Panc1 (cell line): Measurements from ENCODE around the gene MAPKBP1. TPM values are rescaled to one million over a fixed set of nuclear protein-coding genes. Genes with fewer than 3 reads are reported as not detected.

Experiments
- ATAC-seq: fragments of 200-7000 bp; cut with Tn5 transposase; 2 replicates; pipeline ENCODE4 v1.9.1; 2020; ENCODE audit warnings: mild to moderate bottlenecking, moderate library complexity
- BruUV-seq: library from RNA; stranded (reverse); fragments of 400-500 nt; replicated peaks from 2 replicates; lab custom pipeline; 2021; lab: Mats Ljungman, UMichigan
- CTCF ChIA-PET: fragments of 300-600 bp; sonication (Branson Sonifier 250); formaldehyde crosslinking; loops from one replicate; lab custom pipeline; 2022; ENCODE audit warnings: antibody characterized with exemption; lab: Charles Lee
- POLR2A ChIA-PET: fragments of 300-600 bp; sonication (Branson Sonifier 250); formaldehyde crosslinking; loops from one replicate; lab custom pipeline; 2022; ENCODE audit warnings: antibody characterized with exemption; lab: Charles Lee
- DNase-seq: peaks from one replicate; pipeline ENCODE4 v3.0.0-alpha.2; 2010; ENCODE audit warnings: low read depth, low spot score
- H3K27ac ChIP-seq: 2 replicates; pipeline ENCODE4 v1.5.1; 2011; ENCODE audit warnings: mild to moderate bottlenecking, low read length, inconsistent platforms
- H3K27me3 ChIP-seq: fragments of 200-500 bp; sonication (Bioruptor generic); 2 replicates; pipeline ENCODE4 v1.6.0; 2014; ENCODE audit warnings: low read length, inconsistent platforms; ENCODE audit not compliant: control insufficient read depth, insufficient read depth
- H3K36me3 ChIP-seq: fragments of 200-500 bp; sonication (Bioruptor generic); 2 replicates; pipeline ENCODE4 v1.5.1; 2014; ENCODE audit warnings: inconsistent platforms, mild to moderate bottlenecking, low read length, moderate library complexity; ENCODE audit not compliant: control insufficient read depth, insufficient read depth
- H3K4me1 ChIP-seq: 2 replicates; pipeline ENCODE4 v1.5.1; 2011; ENCODE audit warnings: inconsistent platforms, mild to moderate bottlenecking, low read length, moderate library complexity; ENCODE audit not compliant: control insufficient read depth, insufficient read depth
- H3K4me3 ChIP-seq, 2 experiments: 2 replicates each; pipeline ENCODE4 v1.5.1; 2011 to 2012; ENCODE audit warnings: low read depth in 2 of 2, low read length in 2 of 2, mild to moderate bottlenecking in 2 of 2, inconsistent platforms in 1 of 2, moderate library complexity in 1 of 2
- H3K9me3 ChIP-seq: fragments of 200-500 bp; sonication (Bioruptor generic); 2 replicates; pipeline ENCODE4 v1.5.1; 2014; ENCODE audit warnings: low read depth, mild to moderate bottlenecking, inconsistent platforms, low read length, moderate library complexity; ENCODE audit not compliant: control insufficient read depth, insufficient read depth
- POLR2AphosphoS5 ChIP-seq: IDR thresholded peaks from 2 replicates; pipeline ENCODE4 v1.6.1; 2012; ENCODE audit warnings: mild to moderate bottlenecking, low read depth, low read length, moderate library complexity
- SIN3A ChIP-seq: IDR thresholded peaks from 2 replicates; pipeline ENCODE4 v1.6.1; 2012; ENCODE audit warnings: low read depth, mild to moderate bottlenecking, low read length, moderate library complexity, borderline replicate concordance; ENCODE audit not compliant: insufficient read depth
- TCF7L2 ChIP-seq: IDR thresholded peaks from 2 replicates; pipeline ENCODE4 v1.6.1; 2011; ENCODE audit warnings: mild to moderate bottlenecking, low read depth, low read length, inconsistent platforms
- in situ Hi-C: cut with HindIII; loops from 2 replicates; pipeline ENCODE4 v1.10.0; 2016; ENCODE audit warnings: low sequenced_read_pairs, low pct_unique_long_range_greater_than_20kb
- intact Hi-C: fragments of 100-400 bp; cut with micrococcal nuclease; formaldehyde crosslinking; loops from one replicate; pipeline ENCODE4 v1.10.0; 2022; ENCODE audit not compliant: unreplicated experiment
- total RNA-seq: library from RNA; stranded (reverse); gene quantifications from one replicate; pipeline ENCODE4 v1.2.1, GENCODE V29; 2021; ENCODE audit not compliant: unreplicated experiment
- TF ChIP-seq, protein P1 (sequence below): fragments of 450-650 bp; IDR thresholded peaks from 2 replicates; pipeline ENCODE4 v1.5.1; 2017; ENCODE audit warnings: mild to moderate bottlenecking
- TF ChIP-seq, protein P2 (sequence below), 2 experiments: IDR thresholded peaks; 2 replicates each; pipeline ENCODE4 v1.6.1; 2011 to 2012; ENCODE audit warnings: low read depth in 2 of 2, control low read depth in 1 of 2, low read length in 1 of 2, mild to moderate bottlenecking in 1 of 2, moderate library complexity in 1 of 2; ENCODE audit not compliant: insufficient read depth in 1 of 2

MAPKBP1 gene
- total RNA-seq, 1 experiment from 2014 or later: 38.4 TPM

DNA sequence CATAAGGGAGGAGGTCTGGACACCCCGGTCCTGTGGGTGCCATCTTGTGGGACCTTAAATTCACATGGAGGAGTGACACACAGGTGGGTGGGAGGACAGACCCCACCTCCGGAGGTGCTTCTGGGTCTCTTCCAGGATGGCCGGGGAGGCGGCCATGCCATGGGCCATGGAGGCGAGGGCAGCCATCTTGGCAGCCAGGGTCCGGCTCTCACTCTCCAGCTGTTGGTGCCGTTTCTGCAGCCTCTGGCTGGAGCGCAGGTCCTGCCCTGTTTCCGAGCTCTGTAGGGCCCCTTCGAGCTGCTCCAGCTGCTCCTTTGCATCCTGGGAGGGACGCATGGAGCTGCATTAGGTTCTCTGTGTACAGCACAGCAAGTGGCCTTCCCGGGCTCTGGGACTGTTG, 100.5 kb downstream of the MAPKBP1 start:
- Histone ChIP-seq H3K36me3 (no peaks in the 10 kb centered on the region), H3K27me3 (no peaks in the 10 kb centered on the region), H3K27ac (no peak overlapping the region), H3K4me1 (peaks cover 9% of the 10 kb centered on the region; the same call in 1 of the 2 replicates), H3K9me3 (no peaks in the 10 kb centered on the region), H3K4me3 (no peak overlapping the region)
- in situ Hi-C loops: no loop called here
- no TSS peak for BruUV-seq
- ChIA-PET POLR2A (no interaction called here), CTCF (no interaction called here)
- TF ChIP-seq SIN3A (no peak), POLR2AphosphoS5 (no peak), TCF7L2 (no peak)
- intact Hi-C loops: no loop called here
- ATAC-seq (no peak), DNase-seq (no peak)

DNA sequence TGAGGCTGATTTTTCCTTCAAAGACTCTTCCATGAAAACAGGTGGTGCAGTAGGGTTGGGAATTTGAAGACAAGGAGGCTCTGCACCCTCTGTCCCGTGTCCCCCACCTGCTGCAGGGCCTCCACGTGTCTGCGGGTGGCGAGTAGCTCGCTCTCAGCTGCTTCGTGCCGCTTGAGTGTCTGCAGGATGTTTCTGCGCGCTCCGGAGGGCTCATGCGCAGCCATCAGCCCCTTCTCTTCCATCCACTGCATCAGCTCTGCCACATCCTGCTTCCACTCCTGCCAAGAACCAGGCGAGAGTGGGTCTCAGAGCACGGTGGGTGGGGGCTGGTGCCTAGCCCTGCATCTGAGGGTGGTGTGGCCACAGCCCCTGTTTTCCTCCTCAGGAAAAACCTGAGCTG, 101.7 kb downstream of the MAPKBP1 start:
- BruUV-seq: no TSS peak

More for the DNA sequence above, 101.7 kb downstream of the MAPKBP1 start:
- in situ Hi-C loops (no loop called here), intact Hi-C loops (no loop called here)
- Histone ChIP-seq H3K4me1 (peaks cover 2% of the 10 kb centered on the region; the same call in 1 of the 2 replicates), H3K4me3 (no peak overlapping the region), H3K9me3 (no peaks in the 10 kb centered on the region), H3K27me3 (no peaks in the 10 kb centered on the region), H3K36me3 (no peaks in the 10 kb centered on the region), H3K27ac (no peak overlapping the region)
- TF ChIP-seq SIN3A (no peak), POLR2AphosphoS5 (no peak), TCF7L2 (no peak)
- TF ChIP-seq, protein P1, sequence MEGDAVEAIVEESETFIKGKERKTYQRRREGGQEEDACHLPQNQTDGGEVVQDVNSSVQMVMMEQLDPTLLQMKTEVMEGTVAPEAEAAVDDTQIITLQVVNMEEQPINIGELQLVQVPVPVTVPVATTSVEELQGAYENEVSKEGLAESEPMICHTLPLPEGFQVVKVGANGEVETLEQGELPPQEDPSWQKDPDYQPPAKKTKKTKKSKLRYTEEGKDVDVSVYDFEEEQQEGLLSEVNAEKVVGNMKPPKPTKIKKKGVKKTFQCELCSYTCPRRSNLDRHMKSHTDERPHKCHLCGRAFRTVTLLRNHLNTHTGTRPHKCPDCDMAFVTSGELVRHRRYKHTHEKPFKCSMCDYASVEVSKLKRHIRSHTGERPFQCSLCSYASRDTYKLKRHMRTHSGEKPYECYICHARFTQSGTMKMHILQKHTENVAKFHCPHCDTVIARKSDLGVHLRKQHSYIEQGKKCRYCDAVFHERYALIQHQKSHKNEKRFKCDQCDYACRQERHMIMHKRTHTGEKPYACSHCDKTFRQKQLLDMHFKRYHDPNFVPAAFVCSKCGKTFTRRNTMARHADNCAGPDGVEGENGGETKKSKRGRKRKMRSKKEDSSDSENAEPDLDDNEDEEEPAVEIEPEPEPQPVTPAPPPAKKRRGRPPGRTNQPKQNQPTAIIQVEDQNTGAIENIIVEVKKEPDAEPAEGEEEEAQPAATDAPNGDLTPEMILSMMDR: no peak
- TF ChIP-seq, protein P2, sequence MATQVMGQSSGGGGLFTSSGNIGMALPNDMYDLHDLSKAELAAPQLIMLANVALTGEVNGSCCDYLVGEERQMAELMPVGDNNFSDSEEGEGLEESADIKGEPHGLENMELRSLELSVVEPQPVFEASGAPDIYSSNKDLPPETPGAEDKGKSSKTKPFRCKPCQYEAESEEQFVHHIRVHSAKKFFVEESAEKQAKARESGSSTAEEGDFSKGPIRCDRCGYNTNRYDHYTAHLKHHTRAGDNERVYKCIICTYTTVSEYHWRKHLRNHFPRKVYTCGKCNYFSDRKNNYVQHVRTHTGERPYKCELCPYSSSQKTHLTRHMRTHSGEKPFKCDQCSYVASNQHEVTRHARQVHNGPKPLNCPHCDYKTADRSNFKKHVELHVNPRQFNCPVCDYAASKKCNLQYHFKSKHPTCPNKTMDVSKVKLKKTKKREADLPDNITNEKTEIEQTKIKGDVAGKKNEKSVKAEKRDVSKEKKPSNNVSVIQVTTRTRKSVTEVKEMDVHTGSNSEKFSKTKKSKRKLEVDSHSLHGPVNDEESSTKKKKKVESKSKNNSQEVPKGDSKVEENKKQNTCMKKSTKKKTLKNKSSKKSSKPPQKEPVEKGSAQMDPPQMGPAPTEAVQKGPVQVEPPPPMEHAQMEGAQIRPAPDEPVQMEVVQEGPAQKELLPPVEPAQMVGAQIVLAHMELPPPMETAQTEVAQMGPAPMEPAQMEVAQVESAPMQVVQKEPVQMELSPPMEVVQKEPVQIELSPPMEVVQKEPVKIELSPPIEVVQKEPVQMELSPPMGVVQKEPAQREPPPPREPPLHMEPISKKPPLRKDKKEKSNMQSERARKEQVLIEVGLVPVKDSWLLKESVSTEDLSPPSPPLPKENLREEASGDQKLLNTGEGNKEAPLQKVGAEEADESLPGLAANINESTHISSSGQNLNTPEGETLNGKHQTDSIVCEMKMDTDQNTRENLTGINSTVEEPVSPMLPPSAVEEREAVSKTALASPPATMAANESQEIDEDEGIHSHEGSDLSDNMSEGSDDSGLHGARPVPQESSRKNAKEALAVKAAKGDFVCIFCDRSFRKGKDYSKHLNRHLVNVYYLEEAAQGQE (IDR thresholded peaks at IDR 0.05; ENCODE audit: insufficient read depth in 1 of 2, low read depth in 2 of 2, low read length in 1 of 2): no peak
- DNase-seq (no peak), ATAC-seq (no peak)
- ChIA-PET POLR2A (no interaction called here), CTCF (interaction anchor here (0.6 to 1.4 kb wide), 2 partner anchors 29 to 438 kb away, joined by 3 to 5 read pairs; no protein-coding TSS in a partner anchor)
